Activated CD8-positive, alpha-beta memory T cell treated with anti-CD3 and anti-CD28 coated beads, Interleukin-2, amount 10 ng/mL, durations not matched to agents 7 days and 5 days (primary cell): ENCODE results near the gene KLK3. TPM values are rescaled to one million over a fixed set of nuclear protein-coding genes. Genes with fewer than 3 reads are reported as not detected.

Experiments
- ATAC-seq: fragments of 150-1000 bp; cut with Tn5 transposase; one replicate; pipeline ENCODE4 v1.10.0; 2021; ENCODE audit warnings: moderate library complexity
- CTCF ChIA-PET: fragments of 350-600 bp; sonication (Branson Sonifier 250); formaldehyde crosslinking; loops from one replicate; lab custom pipeline; 2021; ENCODE audit warnings: antibody characterized with exemption; lab: Charles Lee
- DNase-seq: peaks from one replicate; pipeline ENCODE4 v3.0.0-alpha.2; 2020
- H3K27ac Mint-ChIP-seq: one replicate; pipeline ENCODE4 v1.8.0; 2021; ENCODE audit warnings: mild to moderate bottlenecking, mixed read lengths
- H3K27me3 Mint-ChIP-seq: one replicate; pipeline ENCODE4 v1.8.0; 2021; ENCODE audit warnings: mixed read lengths
- H3K36me3 Mint-ChIP-seq: one replicate; pipeline ENCODE4 v1.8.0; 2021; ENCODE audit warnings: mild to moderate bottlenecking, mixed read lengths
- H3K4me1 Mint-ChIP-seq: one replicate; pipeline ENCODE4 v1.8.0; 2021; ENCODE audit warnings: mixed read lengths
- H3K4me3 Mint-ChIP-seq: one replicate; pipeline ENCODE4 v1.8.0; 2021; ENCODE audit warnings: mild to moderate bottlenecking, moderate library complexity, mixed read lengths
- H3K9me3 Mint-ChIP-seq: one replicate; pipeline ENCODE4 v1.8.0; 2022; ENCODE audit warnings: low read depth, mixed read lengths
- total RNA-seq, 2 experiments: library from RNA; stranded (reverse); gene quantifications; one replicate each; pipeline ENCODE4 v1.2.3, GENCODE V29; 2021

Gene KLK3
- total RNA-seq, 2 experiments from 2014 or later: not detected

DNA sequence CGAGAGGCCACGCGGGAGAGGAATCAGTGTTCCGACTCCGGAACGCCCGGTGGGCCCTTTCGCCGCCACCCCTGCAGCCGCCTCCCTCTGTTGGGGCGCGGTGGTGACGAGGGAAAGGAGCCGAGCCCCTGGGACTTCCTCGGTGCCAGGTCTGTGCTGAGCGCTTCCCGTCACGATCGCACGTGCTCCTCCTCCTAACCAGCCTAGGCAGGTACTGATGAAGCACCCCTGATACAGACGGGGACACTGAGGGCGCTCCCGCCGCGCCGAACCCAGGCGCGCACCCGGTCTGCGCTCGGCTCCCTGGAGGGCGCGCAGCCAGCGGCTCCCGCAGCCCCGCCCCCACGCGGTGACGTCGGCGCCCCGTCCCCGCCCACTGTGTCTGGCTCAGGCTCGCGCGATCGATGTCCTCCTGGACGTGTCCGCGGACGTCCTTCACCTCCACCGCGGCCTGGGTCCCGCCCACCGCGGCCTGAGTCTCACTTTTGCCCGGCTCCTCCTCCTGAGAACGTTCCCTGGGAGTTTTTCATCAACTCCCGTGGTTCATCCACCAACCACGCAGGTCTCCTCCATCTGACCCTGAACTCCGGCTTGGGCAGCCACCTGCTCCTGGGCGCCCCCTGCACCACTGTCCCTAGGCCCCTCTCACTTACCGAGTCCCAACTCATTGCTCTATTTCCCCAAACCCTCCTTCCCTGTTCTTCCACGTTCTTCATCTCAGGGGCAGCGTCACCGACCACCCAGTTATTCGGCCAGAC is 18.8 kb upstream of the KLK3 start:
- no peaks in the 10 kb centered on the region for H3K36me3 Mint-ChIP-seq
- H3K27ac Mint-ChIP-seq: no peak overlapping the region
- peak overlapping the region; percentile 68 for H3K4me3 Mint-ChIP-seq
- ATAC-seq (peak; percentile 96), DNase-seq (peak; percentile 83)
- no peaks in the 10 kb centered on the region for H3K9me3 Mint-ChIP-seq
- peaks cover 40% of the 10 kb centered on the region for H3K27me3 Mint-ChIP-seq
- peaks cover 11% of the 10 kb centered on the region for H3K4me1 Mint-ChIP-seq
- CTCF ChIA-PET: no interaction called here

DNA sequence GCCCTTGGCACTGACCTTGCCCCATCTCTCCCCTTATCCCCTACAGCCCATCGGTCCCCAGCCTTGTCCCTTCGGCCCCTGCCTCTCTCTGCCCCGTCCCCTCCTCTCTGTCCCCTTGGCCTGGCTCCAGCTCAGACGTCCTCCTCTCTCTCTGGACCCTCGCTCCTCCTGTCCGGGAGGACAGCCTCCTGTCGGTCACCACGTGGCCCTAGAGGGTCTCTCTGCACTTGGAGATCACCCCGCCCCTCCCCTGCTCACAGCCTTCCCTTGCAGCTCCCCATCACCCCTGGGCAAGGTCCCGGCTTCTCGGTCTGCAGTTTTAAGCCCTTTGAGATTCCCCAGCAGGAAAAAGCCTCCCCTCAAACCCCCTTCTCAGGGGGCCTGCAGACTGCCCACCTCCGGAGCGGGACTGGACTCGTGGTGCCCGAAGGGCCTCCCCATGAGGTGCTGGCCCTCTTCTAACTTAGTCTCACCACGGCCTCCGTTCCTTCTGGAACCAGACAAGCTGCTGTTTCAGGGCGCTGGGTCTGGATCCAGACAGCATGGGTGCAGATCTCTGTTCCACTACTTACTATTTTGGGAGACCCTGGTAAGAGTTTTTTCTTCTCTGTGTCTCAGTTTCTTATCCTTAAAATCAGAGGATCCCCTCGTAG is 18.0 kb upstream of the KLK3 start:
- H3K4me1 Mint-ChIP-seq: peaks cover 11% of the 10 kb centered on the region
- peak overlapping the region; percentile 68 for H3K4me3 Mint-ChIP-seq
- ATAC-seq (no peak), DNase-seq (no peak)
- CTCF ChIA-PET: no interaction called here
- H3K9me3 Mint-ChIP-seq: no peaks in the 10 kb centered on the region
- H3K27ac Mint-ChIP-seq: no peak overlapping the region
- no peaks in the 10 kb centered on the region for H3K36me3 Mint-ChIP-seq
- H3K27me3 Mint-ChIP-seq: peaks cover 40% of the 10 kb centered on the region

DNA sequence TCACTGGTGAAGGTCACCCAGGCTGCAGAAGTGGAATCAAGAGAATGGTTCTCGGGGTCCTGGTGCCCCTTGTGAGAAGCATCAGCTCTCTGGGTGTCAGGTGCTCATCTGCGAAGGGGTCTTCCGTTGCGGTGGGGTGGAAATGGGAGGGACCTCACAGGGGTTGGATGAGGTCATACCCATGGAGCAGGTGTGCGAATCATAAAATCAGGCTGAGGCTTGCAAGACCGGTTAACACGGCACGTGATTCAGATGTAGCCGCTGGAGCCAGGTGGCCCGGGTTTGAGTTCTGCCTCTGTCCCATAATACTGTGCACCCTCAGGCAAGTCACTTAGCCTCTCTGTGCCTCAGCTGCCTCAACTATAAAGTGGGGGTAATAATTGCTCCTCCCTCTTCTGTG is 17.4 kb upstream of the KLK3 start:
- DNase-seq: no peak
- peaks cover 11% of the 10 kb centered on the region for H3K4me1 Mint-ChIP-seq
- CTCF ChIA-PET: no interaction called here
- H3K36me3 Mint-ChIP-seq: no peaks in the 10 kb centered on the region
- no peak for ATAC-seq
- H3K27ac Mint-ChIP-seq: no peak overlapping the region
- H3K27me3 Mint-ChIP-seq: peaks cover 40% of the 10 kb centered on the region
- H3K9me3 Mint-ChIP-seq: no peaks in the 10 kb centered on the region
- no peak overlapping the region for H3K4me3 Mint-ChIP-seq

DNA sequence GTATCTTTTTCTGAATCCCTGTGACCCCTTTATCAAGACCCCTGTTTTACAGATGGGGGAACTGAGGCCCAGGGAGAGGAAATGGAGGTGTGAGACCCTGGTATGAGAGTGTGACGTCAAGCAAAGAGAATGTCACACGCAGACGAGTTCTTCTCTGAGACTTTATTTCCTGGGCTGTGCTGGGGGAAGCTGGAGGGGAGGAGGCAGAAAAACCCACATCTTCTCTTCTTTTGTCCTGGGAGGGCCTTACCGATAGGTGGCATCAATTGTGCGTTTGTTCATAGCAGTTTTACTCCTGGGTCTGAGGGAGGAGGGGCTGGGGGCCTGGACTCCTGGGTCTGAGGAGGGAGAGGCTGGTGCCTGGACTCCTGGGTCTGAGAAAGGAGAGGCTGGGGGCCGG is 16.5 kb upstream of the KLK3 start:
- peaks cover 34% of the 10 kb centered on the region for H3K27me3 Mint-ChIP-seq
- DNase-seq (no peak), ATAC-seq (no peak)
- no peak overlapping the region for H3K27ac Mint-ChIP-seq
- no peak overlapping the region for H3K4me3 Mint-ChIP-seq
- CTCF ChIA-PET: no interaction called here
- no peaks in the 10 kb centered on the region for H3K36me3 Mint-ChIP-seq
- no peaks in the 10 kb centered on the region for H3K9me3 Mint-ChIP-seq
- peaks cover 11% of the 10 kb centered on the region for H3K4me1 Mint-ChIP-seq

DNA sequence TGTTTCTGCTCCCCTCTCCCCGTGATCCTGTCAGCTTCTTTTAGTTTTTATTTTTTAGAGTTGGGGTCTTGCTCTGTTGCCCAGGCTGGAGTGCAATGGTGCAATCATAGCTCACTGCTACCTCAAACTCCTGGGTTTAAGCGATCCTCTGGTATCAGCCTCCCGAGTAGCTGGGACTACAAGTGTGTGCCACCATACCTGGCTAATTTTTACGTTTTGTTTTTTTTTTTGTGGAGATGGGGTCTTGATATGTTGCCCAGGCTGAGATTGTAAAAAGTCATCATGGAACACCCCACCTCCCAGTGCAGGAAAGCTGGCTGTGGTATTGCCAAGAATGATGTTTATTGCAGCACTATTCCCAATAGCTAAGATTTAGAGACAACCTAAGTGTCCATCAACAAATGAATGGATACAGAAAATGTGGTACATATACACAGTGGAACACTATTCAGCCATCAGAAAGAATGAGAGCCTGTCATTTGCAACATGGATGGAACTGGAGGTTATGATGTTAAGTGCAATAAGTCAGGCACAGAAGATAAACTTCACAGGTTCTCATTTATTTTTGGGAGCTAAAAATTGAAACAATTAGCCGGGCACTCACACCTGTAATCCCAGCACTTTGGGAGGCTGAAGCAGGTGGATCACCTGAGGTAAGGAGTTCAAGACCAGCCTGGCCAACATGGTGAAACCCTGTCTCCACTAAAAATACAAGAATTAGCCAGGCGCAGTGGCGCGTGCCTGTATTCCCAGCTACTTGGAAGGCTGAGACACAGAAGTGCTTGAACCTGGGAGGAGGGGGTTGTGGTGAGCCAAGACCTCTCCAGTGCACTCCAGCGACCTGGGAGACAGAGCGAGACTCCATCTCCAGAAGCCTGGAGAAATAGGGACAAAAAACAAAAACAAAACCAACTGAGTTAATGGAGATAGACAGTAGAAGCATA is 14.7 kb upstream of the KLK3 start:
- H3K27me3 Mint-ChIP-seq: peaks cover 36% of the 10 kb centered on the region
- H3K36me3 Mint-ChIP-seq: no peaks in the 10 kb centered on the region
- CTCF ChIA-PET: interaction anchor here (0.6 kb wide), 1 partner anchor 175 kb away, joined by 3 read pairs; no protein-coding TSS in a partner anchor
- peaks cover 11% of the 10 kb centered on the region for H3K4me1 Mint-ChIP-seq
- H3K4me3 Mint-ChIP-seq: no peak overlapping the region
- no peak overlapping the region for H3K27ac Mint-ChIP-seq
- ATAC-seq (no peak), DNase-seq (no peak)
- H3K9me3 Mint-ChIP-seq: no peaks in the 10 kb centered on the region

DNA sequence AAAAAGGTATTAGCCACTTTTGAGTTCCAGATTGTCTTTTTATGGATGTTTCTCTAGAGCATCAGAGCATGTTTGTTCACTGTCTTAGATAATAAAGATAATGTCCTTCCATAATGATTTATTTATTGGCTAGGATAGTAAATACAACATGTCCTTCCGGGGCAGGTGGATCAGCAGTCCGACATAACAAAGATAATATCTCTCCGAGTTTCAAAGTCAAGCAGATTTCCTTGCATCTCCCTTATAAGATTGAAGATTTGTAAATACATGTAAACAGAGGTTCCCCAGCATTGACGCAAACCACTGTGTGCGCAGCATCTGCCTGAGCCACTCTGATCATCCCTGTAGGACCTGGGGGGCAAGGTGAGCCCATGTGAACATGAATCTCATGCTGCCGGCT is 12.6 kb upstream of the KLK3 start:
- Mint-ChIP-seq H3K4me3 (no peak overlapping the region), H3K27ac (no peak overlapping the region), H3K36me3 (no peaks in the 10 kb centered on the region), H3K4me1 (peaks cover 2% of the 10 kb centered on the region), H3K27me3 (peaks cover 27% of the 10 kb centered on the region), H3K9me3 (no peaks in the 10 kb centered on the region)
- CTCF ChIA-PET: no interaction called here
- DNase-seq (no peak), ATAC-seq (no peak)

DNA sequence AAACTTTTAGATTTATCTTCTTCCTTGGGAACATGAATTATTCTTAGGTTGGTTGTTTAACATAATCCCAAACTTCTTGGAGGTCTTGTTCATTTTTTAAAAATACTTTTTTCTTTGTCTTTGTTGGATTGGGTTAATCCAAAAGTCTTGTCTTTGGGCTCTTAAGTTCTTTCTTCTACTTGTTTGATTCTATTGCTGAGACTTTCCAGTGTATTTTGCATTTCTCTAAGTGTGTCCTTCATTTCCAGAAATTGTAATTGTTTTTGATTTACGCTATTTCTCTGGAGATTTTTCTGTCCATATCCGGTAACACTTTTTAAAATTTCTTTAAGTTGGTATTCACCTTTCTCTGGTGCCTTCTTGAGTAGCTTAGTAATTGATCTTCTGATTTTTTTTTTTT is 11.5 kb upstream of the KLK3 start:
- Mint-ChIP-seq H3K36me3 (no peaks in the 10 kb centered on the region), H3K9me3 (no peaks in the 10 kb centered on the region), H3K27me3 (peaks cover 23% of the 10 kb centered on the region), H3K27ac (no peak overlapping the region), H3K4me3 (no peak overlapping the region), H3K4me1 (peaks cover under 1% of the 10 kb centered on the region)
- CTCF ChIA-PET: no interaction called here
- DNase-seq: no peak
- ATAC-seq: no peak

DNA sequence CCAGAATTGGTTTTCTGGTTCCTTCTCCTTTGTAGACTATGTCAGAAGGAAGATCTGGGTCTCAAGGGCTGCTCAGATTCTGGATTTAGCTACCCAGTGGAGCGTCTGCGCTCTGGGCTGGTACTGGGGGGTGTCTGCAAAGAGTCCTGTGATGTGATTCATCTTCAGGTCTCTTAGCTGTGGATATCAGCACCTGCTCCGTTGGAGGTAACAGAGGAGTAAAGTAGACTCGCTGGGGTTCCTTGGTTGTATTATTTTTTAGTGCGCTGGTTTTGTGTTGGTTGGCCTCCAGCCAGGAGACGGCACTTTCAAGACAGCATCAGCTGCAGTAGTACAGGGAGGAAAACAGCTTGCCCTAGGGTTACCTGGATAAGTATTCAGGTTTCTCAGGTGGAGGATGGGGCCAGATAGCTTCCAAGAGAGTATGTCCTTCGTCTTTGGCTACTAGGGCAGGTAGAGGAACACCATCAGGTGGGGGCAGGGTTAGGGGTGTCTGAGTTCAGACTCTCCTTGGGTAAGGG is 11.0 kb upstream of the KLK3 start:
- ATAC-seq (no peak), DNase-seq (no peak)
- no peak overlapping the region for H3K4me3 Mint-ChIP-seq
- H3K4me1 Mint-ChIP-seq: no peaks in the 10 kb centered on the region
- peaks cover 28% of the 10 kb centered on the region for H3K27me3 Mint-ChIP-seq
- H3K27ac Mint-ChIP-seq: no peak overlapping the region
- no peaks in the 10 kb centered on the region for H3K36me3 Mint-ChIP-seq
- CTCF ChIA-PET: no interaction called here
- no peaks in the 10 kb centered on the region for H3K9me3 Mint-ChIP-seq

DNA sequence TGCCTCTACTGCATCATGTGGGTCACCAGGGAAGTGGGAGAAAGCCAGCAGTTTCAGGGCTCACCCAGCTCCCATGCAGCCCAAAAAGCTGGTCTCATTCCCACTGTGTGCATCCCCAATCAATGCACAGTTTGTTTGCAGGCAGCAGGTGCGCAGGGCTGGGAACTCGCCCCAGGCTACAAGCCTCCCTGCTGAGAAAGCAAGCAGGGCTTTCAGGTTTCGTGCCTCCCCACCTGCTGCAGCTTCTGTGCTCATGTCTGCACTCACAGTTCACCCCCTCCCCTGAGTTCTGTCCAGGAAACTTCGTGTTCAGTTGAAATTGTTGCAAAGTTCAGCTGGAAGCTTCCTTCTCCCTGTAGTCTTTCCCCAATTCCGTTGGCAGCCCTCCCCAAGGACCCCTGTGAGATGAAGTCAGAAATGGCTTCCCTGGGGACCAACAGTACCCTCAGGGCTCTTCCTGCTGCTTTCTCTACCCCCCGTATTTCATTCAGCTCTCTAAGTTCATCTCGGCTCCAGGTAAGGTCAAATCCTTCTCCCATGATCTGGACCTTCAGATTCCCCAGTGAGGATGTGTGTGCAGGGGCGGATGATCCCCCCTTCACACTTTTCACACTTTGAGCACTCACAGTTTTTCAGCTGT is 10.3 kb upstream of the KLK3 start:
- H3K27ac Mint-ChIP-seq: no peak overlapping the region
- CTCF ChIA-PET: no interaction called here

DNA sequence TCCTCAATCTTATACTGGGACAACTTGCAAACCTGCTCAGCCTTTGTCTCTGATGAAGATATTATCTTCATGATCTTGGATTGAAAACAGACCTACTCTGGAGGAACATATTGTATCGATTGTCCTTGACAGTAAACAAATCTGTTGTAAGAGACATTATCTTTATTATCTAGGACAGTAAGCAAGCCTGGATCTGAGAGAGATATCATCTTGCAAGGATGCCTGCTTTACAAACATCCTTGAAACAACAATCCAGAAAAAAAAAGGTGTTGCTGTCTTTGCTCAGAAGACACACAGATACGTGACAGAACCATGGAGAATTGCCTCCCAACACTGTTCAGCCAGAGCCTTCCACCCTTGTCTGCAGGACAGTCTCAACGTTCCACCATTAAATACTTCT is 4.0 kb upstream of the KLK3 start:
- Mint-ChIP-seq H3K36me3 (no peaks in the 10 kb centered on the region), H3K9me3 (no peaks in the 10 kb centered on the region), H3K27me3 (peaks cover 20% of the 10 kb centered on the region), H3K4me3 (no peak overlapping the region), H3K27ac (no peak overlapping the region), H3K4me1 (no peaks in the 10 kb centered on the region)
- no peak for ATAC-seq
- no peak for DNase-seq
- CTCF ChIA-PET: interaction anchor here (1.3 kb wide), 1 partner anchor 71 kb away, joined by 3 read pairs; no protein-coding TSS in a partner anchor

More for the DNA sequence above, 10.3 kb upstream of the KLK3 start:
- peaks cover 28% of the 10 kb centered on the region for H3K27me3 Mint-ChIP-seq
- H3K36me3 Mint-ChIP-seq: no peaks in the 10 kb centered on the region
- no peak for DNase-seq
- H3K4me1 Mint-ChIP-seq: no peaks in the 10 kb centered on the region
- no peak for ATAC-seq
- no peaks in the 10 kb centered on the region for H3K9me3 Mint-ChIP-seq
- no peak overlapping the region for H3K4me3 Mint-ChIP-seq

DNA sequence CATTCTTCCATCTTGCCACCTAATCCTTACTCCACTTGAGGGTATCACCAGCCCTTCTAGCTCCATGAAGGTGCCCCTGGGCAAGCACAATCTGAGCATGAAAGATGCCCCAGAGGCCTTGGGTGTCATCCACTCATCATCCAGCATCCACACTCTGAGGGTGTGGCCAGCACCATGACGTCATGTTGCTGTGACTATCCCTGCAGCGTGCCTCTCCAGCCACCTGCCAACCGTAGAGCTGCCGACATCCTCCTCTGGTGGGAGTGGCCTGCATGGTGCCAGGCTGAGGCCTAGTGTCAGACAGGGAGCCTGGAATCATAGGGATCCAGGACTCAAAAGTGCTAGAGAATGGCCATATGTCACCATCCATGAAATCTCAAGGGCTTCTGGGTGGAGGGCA is 3.1 kb upstream of the KLK3 start:
- Mint-ChIP-seq H3K4me3 (no peak overlapping the region), H3K27ac (no peak overlapping the region), H3K27me3 (peaks cover 18% of the 10 kb centered on the region), H3K36me3 (no peaks in the 10 kb centered on the region), H3K9me3 (no peaks in the 10 kb centered on the region), H3K4me1 (no peaks in the 10 kb centered on the region)
- no peak for ATAC-seq
- CTCF ChIA-PET: no interaction called here
- no peak for DNase-seq

DNA sequence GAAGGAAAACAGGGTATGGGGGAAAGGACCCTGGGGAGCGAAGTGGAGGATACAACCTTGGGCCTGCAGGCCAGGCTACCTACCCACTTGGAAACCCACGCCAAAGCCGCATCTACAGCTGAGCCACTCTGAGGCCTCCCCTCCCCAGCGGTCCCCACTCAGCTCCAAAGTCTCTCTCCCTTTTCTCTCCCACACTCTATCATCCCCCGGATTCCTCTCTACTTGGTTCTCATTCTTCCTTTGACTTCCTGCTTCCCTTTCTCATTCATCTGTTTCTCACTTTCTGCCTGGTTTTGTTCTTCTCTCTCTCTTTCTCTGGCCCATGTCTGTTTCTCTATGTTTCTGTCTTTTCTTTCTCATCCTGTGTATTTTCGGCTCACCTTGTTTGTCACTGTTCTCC is 2.7 kb downstream of the KLK3 start:
- H3K4me1 Mint-ChIP-seq: no peaks in the 10 kb centered on the region
- ATAC-seq: no peak
- no peak overlapping the region for H3K27ac Mint-ChIP-seq
- no peaks in the 10 kb centered on the region for H3K9me3 Mint-ChIP-seq
- no peaks in the 10 kb centered on the region for H3K36me3 Mint-ChIP-seq
- DNase-seq: no peak
- CTCF ChIA-PET: no interaction called here
- H3K27me3 Mint-ChIP-seq: peaks cover 24% of the 10 kb centered on the region
- no peak overlapping the region for H3K4me3 Mint-ChIP-seq

DNA sequence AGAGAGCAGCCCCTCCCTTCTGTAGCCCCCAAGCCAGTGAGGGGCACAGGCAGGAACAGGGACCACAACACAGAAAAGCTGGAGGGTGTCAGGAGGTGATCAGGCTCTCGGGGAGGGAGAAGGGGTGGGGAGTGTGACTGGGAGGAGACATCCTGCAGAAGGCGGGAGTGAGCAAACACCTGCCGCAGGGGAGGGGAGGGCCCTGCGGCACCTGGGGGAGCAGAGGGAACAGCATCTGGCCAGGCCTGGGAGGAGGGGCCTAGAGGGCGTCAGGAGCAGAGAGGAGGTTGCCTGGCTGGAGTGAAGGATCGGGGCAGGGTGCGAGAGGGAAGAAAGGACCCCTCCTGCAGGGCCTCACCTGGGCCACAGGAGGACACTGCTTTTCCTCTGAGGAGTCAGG is 4.2 kb downstream of the KLK3 start:
- ATAC-seq: no peak
- no peaks in the 10 kb centered on the region for H3K9me3 Mint-ChIP-seq
- DNase-seq: no peak
- H3K4me1 Mint-ChIP-seq: no peaks in the 10 kb centered on the region
- no peak overlapping the region for H3K4me3 Mint-ChIP-seq
- CTCF ChIA-PET: no interaction called here
- H3K27me3 Mint-ChIP-seq: peaks cover 27% of the 10 kb centered on the region
- no peaks in the 10 kb centered on the region for H3K36me3 Mint-ChIP-seq
- no peak overlapping the region for H3K27ac Mint-ChIP-seq
